ENCODE measurements around the gene GPR26.
A peak's percentile ranks its signal among the peaks of the same experiment; 100 is the strongest.

The GPR26 gene

GRCh38 chr10:123666318-123667236, at the start of gene GPR26:
GPR26 (plus strand) TSS chr10:123666355; CDS start chr10:123666408, 53 bp downstream.
- DNase-seq (ENCODE audit: low read depth in 2 of 2) = no peak

GRCh38 chr10:123618224-123618623, 47.9 kb upstream of the GPR26 start:
- no peak for DNase-seq (ENCODE audit: low read depth in 2 of 2)

- DNase-seq (ENCODE audit: low read depth in 2 of 2) = no peak
These were observed 46.9 kb upstream of the GPR26 start for GRCh38 chr10:123619067-123619855.

- DNase-seq (ENCODE audit: low read depth in 2 of 2) = no peak
These were observed 45.5 kb upstream of the GPR26 start for GRCh38 chr10:123620621-123621020.

- no peak for DNase-seq (ENCODE audit: low read depth in 2 of 2)
These were observed 44.7 kb upstream of the GPR26 start for GRCh38 chr10:123621492-123621891.

GRCh38 chr10:123621916-123622315, 44.2 kb upstream of the GPR26 start:
- DNase-seq (ENCODE audit: low read depth in 2 of 2) = peak; percentile 3 to 6

- peak; percentile 22 to 28 for DNase-seq (ENCODE audit: low read depth in 2 of 2)
These were observed 43.8 kb upstream of the GPR26 start for GRCh38 chr10:123622381-123622780.

- no peak for DNase-seq (ENCODE audit: low read depth in 2 of 2)
These were observed 42.1 kb upstream of the GPR26 start for GRCh38 chr10:123624086-123624485.

GRCh38 chr10:123633106-123633505, 33.0 kb upstream of the GPR26 start:
- no peak for DNase-seq (ENCODE audit: low read depth in 2 of 2)

- no peak for DNase-seq (ENCODE audit: low read depth in 2 of 2)
These were observed 32.5 kb upstream of the GPR26 start for GRCh38 chr10:123633636-123634035.

GRCh38 chr10:123634221-123634620, 31.9 kb upstream of the GPR26 start:
- no peak for DNase-seq (ENCODE audit: low read depth in 2 of 2)

- DNase-seq (ENCODE audit: low read depth in 2 of 2) = no peak
These were observed 31.0 kb upstream of the GPR26 start for GRCh38 chr10:123635131-123635530.

- DNase-seq (ENCODE audit: low read depth in 2 of 2) = no peak
These were observed 30.4 kb upstream of the GPR26 start for GRCh38 chr10:123635745-123636144.

GRCh38 chr10:123636598-123637325, 29.4 kb upstream of the GPR26 start:
- no peak for DNase-seq (ENCODE audit: low read depth in 2 of 2)

- peak; percentile 36 for DNase-seq (ENCODE audit: low read depth in 2 of 2)
These were observed 28.8 kb upstream of the GPR26 start for GRCh38 chr10:123637326-123637880.

- no peak for DNase-seq (ENCODE audit: low read depth in 2 of 2)
These were observed 27.0 kb upstream of the GPR26 start for GRCh38 chr10:123639131-123639530.

- DNase-seq (ENCODE audit: low read depth in 2 of 2) = no peak
These were observed 26.1 kb upstream of the GPR26 start for GRCh38 chr10:123640016-123640535.

GRCh38 chr10:123642293-123642692, 23.9 kb upstream of the GPR26 start:
- no peak for DNase-seq (ENCODE audit: low read depth in 2 of 2)

- no peak for DNase-seq (ENCODE audit: low read depth in 2 of 2)
These were observed 23.5 kb upstream of the GPR26 start for GRCh38 chr10:123642697-123643096.

GRCh38 chr10:123643315-123643714, 22.8 kb upstream of the GPR26 start:
- DNase-seq (ENCODE audit: low read depth in 2 of 2) = no peak

GRCh38 chr10:123645016-123645415, 21.1 kb upstream of the GPR26 start:
- no peak for DNase-seq (ENCODE audit: low read depth in 2 of 2)

Measured in fibroblast of skin of left quadriceps (primary cell).